H9 (cell line): ENCODE data around the gene HLA-DOB. TPM values are rescaled to one million over a fixed set of nuclear protein-coding genes. Genes with fewer than 3 reads are reported as not detected.

Experiments
- DNase-seq: peaks from one replicate; pipeline ENCODE4 v3.0.0-alpha.2; 2017
- H2AFZ ChIP-seq: one replicate; pipeline ENCODE4 v1.6.1; 2013; ENCODE audit warnings: mild to moderate bottlenecking, low read length, control low read depth, moderate library complexity
- H2AK5ac ChIP-seq: 2 replicates; pipeline ENCODE4 v1.6.1; 2013; ENCODE audit warnings: low read length, control low read depth, mixed read lengths; ENCODE audit not compliant: insufficient read length
- H2BK120ac ChIP-seq: one replicate; pipeline ENCODE4 v1.6.1; 2013; ENCODE audit warnings: low read depth, mild to moderate bottlenecking, low read length, control low read depth, inconsistent platforms; ENCODE audit not compliant: poor library complexity, severe bottlenecking
- H2BK12ac ChIP-seq: 2 replicates; pipeline ENCODE4 v1.6.1; 2013; ENCODE audit warnings: low read length, control low read depth, mixed read lengths, low read depth; ENCODE audit not compliant: insufficient read length
- H2BK15ac ChIP-seq: 2 replicates; pipeline ENCODE4 v1.6.1; 2013; ENCODE audit warnings: low read depth, low read length, control low read depth
- H2BK20ac ChIP-seq: one replicate; pipeline ENCODE4 v1.6.1; 2013; ENCODE audit warnings: low read depth, mild to moderate bottlenecking, low read length, control low read depth, inconsistent platforms; ENCODE audit not compliant: poor library complexity, severe bottlenecking
- H2BK5ac ChIP-seq: 2 replicates; pipeline ENCODE4 v1.6.1; 2013; ENCODE audit warnings: low read length, control low read depth, mixed read lengths; ENCODE audit not compliant: insufficient read length
- H3K14ac ChIP-seq: 2 replicates; pipeline ENCODE4 v1.6.1; 2013; ENCODE audit warnings: low read length, control low read depth; ENCODE audit not compliant: insufficient read depth
- H3K18ac ChIP-seq: 2 replicates; pipeline ENCODE4 v1.6.1; 2013; ENCODE audit warnings: low read depth, mild to moderate bottlenecking, mixed read lengths, low read length, control low read depth; ENCODE audit not compliant: insufficient read length
- H3K23ac ChIP-seq: 2 replicates; pipeline ENCODE4 v1.6.1; 2013; ENCODE audit warnings: low read length, control low read depth, mixed read lengths, low read depth; ENCODE audit not compliant: insufficient read length
- H3K23me2 ChIP-seq: 2 replicates; pipeline ENCODE4 v1.6.1; 2013; ENCODE audit warnings: low read depth, mild to moderate bottlenecking, mixed read lengths, low read length, control low read depth; ENCODE audit not compliant: insufficient read length, poor library complexity, severe bottlenecking
- H3K27ac ChIP-seq: 2 replicates; pipeline ENCODE4 v1.5.1; 2013; ENCODE audit warnings: low read length, control low read depth, mixed read lengths, low read depth; ENCODE audit not compliant: insufficient read length
- H3K27me3 ChIP-seq: 2 replicates; pipeline ENCODE4 v1.6.1; 2013; ENCODE audit warnings: low read length, control low read depth, inconsistent platforms; ENCODE audit not compliant: insufficient read depth
- H3K4ac ChIP-seq: 2 replicates; pipeline ENCODE4 v1.6.1; 2013; ENCODE audit warnings: low read depth, mild to moderate bottlenecking, control low read depth, inconsistent platforms, low read length, moderate library complexity
- H3K4me1 ChIP-seq: 2 replicates; pipeline ENCODE4 v1.6.1; 2013; ENCODE audit warnings: low read length, control low read depth, inconsistent platforms; ENCODE audit not compliant: insufficient read depth
- H3K4me2 ChIP-seq: 2 replicates; pipeline ENCODE4 v1.6.1; 2013; ENCODE audit warnings: low read length, control low read depth, mixed read lengths; ENCODE audit not compliant: insufficient read length, insufficient read depth
- H3K56ac ChIP-seq: 2 replicates; pipeline ENCODE4 v1.6.1; 2013; ENCODE audit warnings: low read depth, mild to moderate bottlenecking, mixed read lengths, low read length, control low read depth; ENCODE audit not compliant: insufficient read length
- H3K79me1 ChIP-seq: 2 replicates; pipeline ENCODE4 v1.6.1; 2013; ENCODE audit warnings: low read depth, mild to moderate bottlenecking, moderate library complexity, low read length, control low read depth, inconsistent platforms; ENCODE audit not compliant: insufficient read depth, poor library complexity, severe bottlenecking
- H3K79me2 ChIP-seq: 2 replicates; pipeline ENCODE4 v1.6.1; 2013; ENCODE audit warnings: low read length, control low read depth, inconsistent platforms; ENCODE audit not compliant: insufficient read depth
- H3K9ac ChIP-seq: 2 replicates; pipeline ENCODE4 v1.6.1; 2013; ENCODE audit warnings: low read length, control low read depth, mixed read lengths; ENCODE audit not compliant: insufficient read length; ENCODE audit errors: extremely low read depth
- H3K9me3 ChIP-seq: one replicate; pipeline ENCODE4 v1.6.1; 2013; ENCODE audit warnings: low read depth, low read length, inconsistent platforms; ENCODE audit not compliant: control insufficient read depth
- H3T11ph ChIP-seq: one replicate; pipeline ENCODE4 v1.6.1; 2013; ENCODE audit warnings: mild to moderate bottlenecking, low read length, control low read depth, inconsistent platforms
- H4K20me1 ChIP-seq: one replicate; pipeline ENCODE4 v1.6.1; 2013; ENCODE audit not compliant: control insufficient read depth, insufficient read length, insufficient read depth
- H4K5ac ChIP-seq: 2 replicates; pipeline ENCODE4 v1.6.1; 2013; ENCODE audit warnings: low read depth, mild to moderate bottlenecking, mixed read lengths, low read length, control low read depth; ENCODE audit not compliant: insufficient read length
- H4K8ac ChIP-seq: replicated peaks from 2 replicates; pipeline ENCODE4 v1.6.1; 2013; ENCODE audit warnings: low read length, control low read depth, mixed read lengths, low read depth; ENCODE audit not compliant: insufficient read length
- H4K91ac ChIP-seq: 2 replicates; pipeline ENCODE4 v1.6.1; 2013; ENCODE audit warnings: low read depth, mild to moderate bottlenecking, moderate library complexity, mixed read lengths, low read length, control low read depth; ENCODE audit not compliant: insufficient read length
- H3K27ac Mint-ChIP-seq, 3 experiments: 2 replicates in 2 of 3; 3 replicates in 1 of 3; pipeline ENCODE4 v1.8.0; 2020 to 2021; ENCODE audit warnings: mixed read lengths in 3 of 3, mild to moderate bottlenecking in 1 of 3, moderate library complexity in 1 of 3
- H3K27me3 Mint-ChIP-seq: 2 replicates; pipeline ENCODE4 v1.8.0; 2021; ENCODE audit warnings: low read depth, mild to moderate bottlenecking, moderate library complexity, mixed read lengths
- H3K36me3 Mint-ChIP-seq, 3 experiments: 2 replicates in 2 of 3; 3 replicates in 1 of 3; pipeline ENCODE4 v1.8.0; 2020 to 2021; ENCODE audit warnings: low read depth in 3 of 3, mixed read lengths in 3 of 3; ENCODE audit not compliant: insufficient read depth in 1 of 3
- H3K4me1 Mint-ChIP-seq, 2 experiments: 2 replicates each; pipeline ENCODE4 v1.8.0; 2020; ENCODE audit warnings: mixed read lengths in 2 of 2
- H3K4me3 Mint-ChIP-seq, 2 experiments: 2 replicates in 1 of 2; 3 replicates in 1 of 2; pipeline ENCODE4 v1.8.0; 2020 to 2021; ENCODE audit warnings: mild to moderate bottlenecking in 2 of 2, mixed read lengths in 2 of 2, moderate library complexity in 1 of 2
- H3K9me3 Mint-ChIP-seq, 2 experiments: 2 replicates in 1 of 2; 3 replicates in 1 of 2; pipeline ENCODE4 v1.8.0; 2020; ENCODE audit warnings: mild to moderate bottlenecking in 2 of 2, mixed read lengths in 2 of 2, moderate library complexity in 1 of 2
- CTCF ChIP-seq: fragments of 200-600 bp; sonication (generic); conservative IDR thresholded peaks from 3 replicates; pipeline ENCODE4 v1.8.0; 2021; ENCODE audit warnings: antibody characterized with exemption, mild to moderate bottlenecking
- WGBS: extraction: QIAGEN DNeasy Blood & Tissue Kit; methylation state at CpG from one replicate; pipeline ENCODE4 v1.1.7; 2013; ENCODE audit warnings: missing lambda C conversion rate, low lambda C conversion rate, mixed read lengths; ENCODE audit not compliant: insufficient read length; ENCODE audit errors: extremely low coverage; 5-methylcytosine and 5-hydroxymethylcytosine counted together
- total RNA-seq: library from RNA; stranded (reverse); gene quantifications from 2 replicates; pipeline ENCODE4 v1.2.1, GENCODE V29; 2021

Gene HLA-DOB
- total RNA-seq, 1 experiment from 2014 or later: 0.20 TPM

- Histone ChIP-seq H3K79me2 (no peaks in the 10 kb centered on the region), H3T11ph (no peak overlapping the region), H2BK5ac (no peak overlapping the region), H4K8ac (no peak overlapping the region), H3K9me3 (no peaks in the 10 kb centered on the region), H3K14ac (no peak overlapping the region), H2AFZ (no peak overlapping the region), H3K79me1 (no peaks in the 10 kb centered on the region), H2AK5ac (no peak overlapping the region), H3K23ac (no peak overlapping the region), H3K4me2 (no peak overlapping the region), H3K56ac (no peak overlapping the region), H3K27ac (no peak overlapping the region), H3K9ac (no peak overlapping the region), H3K27me3 (peaks cover 6% of the 10 kb centered on the region; the same call in 1 of the 2 replicates), H4K20me1 (no peaks in the 10 kb centered on the region), H2BK15ac (no peak overlapping the region), H3K23me2 (peaks cover 6% of the 10 kb centered on the region), H4K91ac (no peak overlapping the region), H2BK20ac (no peak overlapping the region), H4K5ac (no peak overlapping the region), H3K4ac (no peak overlapping the region), H2BK120ac (no peak overlapping the region), H2BK12ac (no peak overlapping the region), H3K4me1 (no peaks in the 10 kb centered on the region), H3K18ac (no peak overlapping the region)
- peaks cover 14 to 17% of the 10 kb centered on the region in 2 experiments for H3K4me1 Mint-ChIP-seq
- WGBS: no CpG with 5 or more reads among the region's 5 CpGs
- H3K27ac Mint-ChIP-seq: no peak overlapping the region
- no peaks in the 10 kb centered on the region for H3K36me3 Mint-ChIP-seq
- H3K4me3 Mint-ChIP-seq: no peak overlapping the region
- peaks cover 50% of the 10 kb centered on the region for H3K27me3 Mint-ChIP-seq
- no peak for TF ChIP-seq CTCF
- H3K9me3 Mint-ChIP-seq: no peaks in the 10 kb centered on the region
- no peak for DNase-seq
Observed at GRCh38 chr6:32858194-32858593, 41.4 kb upstream of the HLA-DOB start.
